GM18907 (cell line): ENCODE data around the gene OR2S2.

Experiments used
- ATAC-seq: cut with Tn5 transposase; IDR thresholded peaks from one replicate; pipeline ENCODE4 v1.9.1; 2021; ENCODE audit warnings: mild to moderate bottlenecking, moderate library complexity; ENCODE audit not compliant: unreplicated experiment

The OR2S2 gene

DNA sequence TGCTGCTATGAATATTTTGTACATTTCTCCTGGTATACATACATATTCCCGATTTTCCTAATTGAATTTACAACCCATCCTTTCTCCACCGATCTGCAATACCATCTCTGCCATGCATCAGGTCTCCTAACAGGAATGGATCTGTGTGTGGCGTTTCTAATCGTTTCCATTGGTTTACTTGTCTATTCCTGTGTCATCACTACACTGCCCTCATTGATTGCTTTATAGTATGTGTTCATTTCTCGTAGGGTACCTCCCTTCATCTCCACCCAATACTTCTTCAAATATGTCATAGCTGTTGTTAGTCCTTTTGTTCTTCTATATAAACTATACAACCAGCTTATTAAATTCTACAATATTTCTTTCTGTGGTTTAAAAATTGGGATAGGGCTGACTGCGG lies 7.1 kb upstream of the OR2S2 start:
- ATAC-seq, result no peak

- no peak for ATAC-seq
Measured at GRCh38 chr9:35962126-35962906, 4.4 kb upstream of the OR2S2 start.

- no peak for ATAC-seq
Measured at GRCh38 chr9:35960039-35960655, 2.2 kb upstream of the OR2S2 start.

DNA sequence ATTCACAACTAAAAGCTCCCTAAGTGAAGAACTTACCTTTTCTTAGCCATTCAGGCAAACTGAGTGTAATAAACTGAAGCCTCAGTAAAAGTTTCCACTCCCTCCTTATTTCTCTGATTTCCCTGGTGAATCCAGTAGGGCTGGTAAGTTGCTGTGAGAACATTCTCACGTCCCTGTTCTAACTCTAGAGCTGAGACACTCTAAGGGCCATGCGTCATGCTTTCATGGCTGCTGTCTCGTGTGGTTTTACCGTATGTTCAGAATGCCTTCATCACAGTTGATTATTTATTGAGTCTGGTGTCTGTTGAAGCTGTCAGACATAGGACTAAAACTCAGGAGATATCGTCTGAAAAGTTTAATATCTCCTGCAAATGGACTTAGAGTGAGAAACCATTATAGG lies 1.3 kb downstream of the OR2S2 start:
- ATAC-seq, result no peak

DNA sequence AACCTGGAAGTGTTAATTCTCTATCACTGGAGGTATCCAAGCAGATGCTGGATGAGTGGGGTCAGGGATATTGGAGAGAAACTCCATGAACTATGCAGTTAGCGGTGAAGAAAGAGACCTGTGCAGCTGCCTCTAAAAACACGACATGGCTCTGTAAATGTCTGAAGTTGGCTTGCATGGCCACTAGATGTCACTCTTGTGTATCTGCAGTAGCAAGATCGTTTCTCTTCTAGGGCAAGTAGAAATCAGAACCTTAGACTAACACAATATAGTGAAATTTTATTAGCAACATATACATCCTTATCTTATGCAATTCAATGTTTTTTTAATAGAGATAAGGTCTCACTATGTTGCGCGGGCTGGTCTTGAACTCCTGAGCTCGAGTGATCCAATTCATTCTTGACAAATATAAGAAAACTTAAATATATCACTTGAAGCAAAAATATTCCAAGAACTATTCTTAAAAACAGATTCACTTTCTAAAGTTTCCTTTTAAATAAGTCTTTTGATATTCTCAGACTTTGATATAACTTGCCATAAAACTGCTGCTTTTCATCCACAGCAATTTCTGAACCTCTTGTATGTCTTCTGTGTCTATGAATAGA lies 2.9 kb downstream of the OR2S2 start:
- ATAC-seq, result no peak

DNA sequence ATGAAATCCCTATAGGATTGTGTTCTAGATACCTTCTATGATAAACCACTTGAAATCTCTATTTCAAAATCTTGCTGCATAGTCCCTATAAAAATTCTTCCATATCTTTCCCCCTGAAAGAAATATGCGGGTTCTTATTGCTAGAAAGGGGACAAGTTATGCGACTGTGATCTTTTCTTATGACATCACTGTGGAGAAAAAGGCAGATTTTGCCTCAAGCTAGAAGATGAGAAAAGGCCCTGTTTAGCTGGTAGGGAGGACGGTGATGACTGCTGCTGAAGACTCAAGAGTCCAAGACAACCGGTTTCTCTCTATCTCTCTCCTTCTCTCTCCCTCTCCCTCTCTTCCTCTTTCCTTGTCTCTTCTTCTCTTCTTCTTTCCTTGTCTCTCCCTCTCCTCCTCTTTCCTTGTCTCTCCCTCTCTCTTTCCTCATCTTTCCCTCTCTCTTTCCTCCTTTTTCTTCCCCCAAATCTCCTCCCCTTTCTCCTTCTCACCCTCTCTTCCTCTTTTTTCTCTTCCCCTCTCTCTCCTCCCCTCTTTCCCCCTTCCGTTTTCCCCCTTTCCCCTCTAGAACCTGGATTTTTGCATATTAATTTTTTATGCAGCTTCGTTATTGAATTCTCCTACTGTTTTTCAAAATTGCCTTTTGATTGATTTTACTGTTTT lies 5.3 kb downstream of the OR2S2 start:
- ATAC-seq, result no peak

DNA sequence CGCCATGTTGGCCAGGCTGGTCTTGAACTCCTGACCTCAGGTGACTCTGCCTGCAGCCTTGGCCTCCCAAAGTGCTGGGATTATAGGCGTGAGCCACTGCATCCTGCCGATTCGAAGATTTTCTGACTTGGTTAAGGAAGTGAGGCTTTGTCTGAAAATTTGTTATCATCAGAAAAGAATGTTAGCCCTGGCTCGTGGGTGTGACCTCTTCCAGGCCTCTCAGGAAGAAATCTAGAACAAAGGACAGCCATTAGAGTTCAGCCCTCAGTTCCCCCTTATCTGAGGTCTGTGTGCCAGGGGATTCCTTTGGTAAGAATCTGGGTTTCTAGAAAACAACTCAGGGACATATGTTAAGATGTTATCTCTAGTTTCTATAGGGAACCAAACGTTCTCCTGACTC lies 6.2 kb downstream of the OR2S2 start:
- ATAC-seq, result no peak

DNA sequence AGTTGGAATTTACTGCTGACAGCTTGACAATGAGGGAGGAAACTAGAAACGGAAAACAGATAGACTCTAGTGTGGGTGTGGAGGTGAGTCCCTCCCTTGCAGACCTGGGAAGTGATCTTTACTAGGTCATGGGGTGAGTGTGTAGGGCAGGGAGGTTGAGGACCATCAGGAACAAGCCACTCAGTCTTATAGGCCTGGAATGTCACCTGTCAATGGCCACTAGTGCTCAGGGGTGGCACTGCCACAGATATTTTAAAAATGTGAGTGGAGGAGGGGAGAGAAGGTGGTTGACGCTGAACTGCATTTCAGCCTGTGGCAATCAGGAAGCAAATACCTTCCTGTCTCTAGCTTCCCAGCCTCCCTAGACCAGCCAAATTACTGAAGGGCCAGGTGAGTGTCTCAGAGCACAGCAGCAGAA lies 9.0 kb downstream of the OR2S2 start:
- ATAC-seq, result no peak

DNA sequence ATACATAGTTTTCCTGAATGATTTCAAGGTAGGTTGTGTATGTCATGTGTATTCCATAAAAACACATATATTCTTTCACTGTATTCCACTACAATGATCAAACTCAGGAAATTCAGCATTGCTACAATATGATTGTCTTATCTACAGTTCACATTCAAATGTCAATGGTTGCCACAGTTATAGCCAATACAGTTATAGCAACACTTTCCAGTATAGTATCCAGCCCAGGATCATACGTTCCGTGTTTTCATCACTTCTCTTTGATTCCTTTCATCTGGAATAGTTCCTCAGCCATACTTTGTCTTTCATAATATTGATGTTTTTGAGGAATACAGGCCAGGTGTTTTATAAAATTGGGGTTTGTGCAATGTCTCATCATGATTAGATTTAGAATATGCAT lies 9.5 kb downstream of the OR2S2 start:
- ATAC-seq, result no peak

DNA sequence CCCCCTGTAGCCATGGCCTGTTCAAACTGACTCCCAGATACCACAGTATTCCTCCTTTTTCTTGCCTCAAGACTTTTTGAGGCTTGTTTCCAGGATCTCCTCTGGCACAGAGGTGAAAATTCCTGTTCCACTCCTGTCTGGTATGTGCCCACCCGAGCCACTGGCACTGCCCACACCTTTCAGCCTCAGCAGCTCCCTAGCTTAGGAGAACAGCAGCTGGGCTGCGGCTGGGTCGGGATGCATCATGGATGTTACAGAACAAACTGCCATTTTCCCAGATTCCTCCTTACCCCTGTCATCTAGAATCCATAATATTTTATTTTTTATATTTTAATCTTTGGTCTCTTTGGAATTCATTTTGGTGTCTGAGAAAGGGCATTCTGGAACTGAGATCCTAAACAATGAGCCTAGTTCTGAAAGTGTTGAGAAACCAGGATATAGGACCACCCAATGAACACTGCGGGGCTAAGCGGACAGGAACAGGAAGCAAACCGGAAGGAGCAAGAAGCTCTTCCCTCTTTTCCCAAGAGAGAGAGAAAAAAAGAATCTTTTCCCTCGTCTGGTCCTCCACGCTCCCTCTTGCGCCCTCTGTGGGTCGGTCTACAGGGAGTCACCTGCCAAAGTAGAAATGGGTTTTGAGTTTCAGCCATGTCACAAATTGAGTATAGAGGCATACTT lies 12.5 kb downstream of the OR2S2 start:
- ATAC-seq, result no peak

DNA sequence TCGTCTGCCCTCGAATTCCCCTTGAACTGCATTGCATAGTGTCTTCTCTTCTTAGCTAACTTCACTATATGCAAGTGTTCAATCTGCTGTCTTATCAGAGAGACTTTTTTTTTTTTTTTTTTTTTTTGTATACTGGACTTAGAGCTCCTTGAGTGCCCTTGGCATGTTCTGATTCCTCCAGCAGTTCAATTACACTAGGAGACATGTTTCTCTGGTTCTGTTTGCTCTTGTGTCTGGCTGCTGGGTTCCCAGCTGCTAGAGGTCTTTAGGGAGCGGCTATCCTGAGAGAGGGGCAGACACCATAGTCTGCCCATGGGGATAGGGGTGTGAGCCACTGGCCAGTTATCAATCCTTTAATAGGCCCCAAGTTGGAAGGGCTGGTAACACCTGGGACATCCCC lies 13.1 kb downstream of the OR2S2 start:
- ATAC-seq, result no peak

DNA sequence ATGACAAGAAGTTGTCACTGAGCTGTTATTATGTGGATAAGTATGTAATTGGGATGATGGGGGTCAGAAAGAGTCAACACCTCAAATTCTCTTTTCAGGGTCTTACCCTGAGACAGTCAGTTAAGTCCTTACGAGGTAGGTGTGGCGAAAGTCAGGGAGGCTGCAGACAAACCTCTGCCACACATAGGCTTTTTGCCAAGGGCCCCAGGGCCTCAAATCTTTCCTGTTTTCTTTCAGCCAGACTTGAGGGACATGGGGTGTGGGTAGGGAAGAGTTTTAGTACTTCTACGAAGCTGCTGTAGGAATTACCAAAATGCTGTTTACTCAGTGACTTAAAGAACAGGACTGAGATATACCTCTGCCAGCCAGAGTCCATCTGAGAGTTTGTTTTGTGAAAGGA lies 13.8 kb downstream of the OR2S2 start:
- no peak for ATAC-seq

- ATAC-seq, result no peak
Measured at GRCh38 chr9:35942286-35942685, 15.7 kb downstream of the OR2S2 start.

GRCh38 chr9:35940458-35941407 lies 17.2 kb downstream of the OR2S2 start:
- no peak for ATAC-seq

DNA sequence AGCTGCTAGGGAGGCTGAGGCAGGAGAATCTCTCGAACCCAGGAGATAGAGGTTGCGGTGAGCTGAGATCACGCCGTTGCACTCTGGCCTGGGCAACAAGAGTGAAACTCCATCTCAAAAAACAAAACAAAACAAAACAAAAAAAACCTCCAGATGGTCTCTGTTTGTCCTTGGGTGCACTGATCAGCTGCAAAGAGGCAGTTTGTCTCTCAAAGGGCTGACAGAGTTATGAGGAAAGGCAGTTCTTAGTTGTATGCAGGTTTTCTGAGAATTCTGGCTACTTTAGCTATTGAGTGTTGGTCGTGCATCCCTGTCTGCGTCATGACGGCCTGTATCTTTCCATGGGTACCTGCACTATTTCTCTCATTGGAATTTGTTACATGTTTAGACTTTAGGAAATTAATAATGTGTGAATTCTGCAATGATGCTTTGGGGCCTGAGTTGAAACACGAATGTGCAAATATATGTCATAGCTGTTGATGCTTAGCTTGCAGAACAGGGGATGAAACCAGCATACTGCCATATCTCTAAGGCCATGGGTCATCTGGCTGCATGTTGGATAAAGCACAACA lies 18.2 kb downstream of the OR2S2 start:
- ATAC-seq, result no peak

- no peak for ATAC-seq
Measured at GRCh38 chr9:35938474-35939356, 19.2 kb downstream of the OR2S2 start.

DNA sequence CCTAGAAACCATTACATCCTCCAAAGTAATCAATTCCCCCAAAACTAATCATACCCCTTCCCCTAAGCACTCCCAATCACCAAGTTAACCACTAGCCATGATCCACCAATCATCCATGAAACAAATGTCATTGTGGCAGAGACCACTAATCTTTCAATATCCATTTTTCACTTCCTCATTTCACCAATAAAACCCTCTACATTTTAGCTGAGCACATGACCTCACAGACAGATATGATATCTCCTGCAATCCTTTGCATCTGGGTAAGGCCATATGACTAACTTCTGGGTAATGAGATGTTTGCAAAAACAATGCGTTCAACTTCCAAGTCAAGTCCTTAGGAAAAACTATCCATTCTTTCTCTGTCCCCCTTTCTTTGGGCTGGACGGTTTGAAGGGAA lies 20.7 kb downstream of the OR2S2 start:
- no peak for ATAC-seq

GRCh38 chr9:35935755-35936509 lies 22.0 kb downstream of the OR2S2 start:
- no peak for ATAC-seq
